HepG2 (cell line): ENCODE measurements around the gene ZPR1. TPM values are rescaled to one million over a fixed set of nuclear protein-coding genes. Genes with fewer than 3 reads are reported as not detected.

Experiments
- ASH2L ChIP-seq: fragments of 300-600, 200-600 bp; sonication (generic); IDR thresholded peaks from 2 replicates; pipeline ENCODE4 v1.7.0; 2017; ENCODE audit warnings: low read depth, mild to moderate bottlenecking, moderate library complexity, mixed read lengths, low read length; ENCODE audit not compliant: insufficient read length
- ELF4 ChIP-seq: sonication (generic); formaldehyde crosslinking; IDR thresholded peaks from 2 replicates; pipeline ENCODE4 v1.5.0; 2020; ENCODE audit warnings: missing genetic modification reagents, mild to moderate bottlenecking, moderate library complexity, borderline replicate concordance
- GLI4 ChIP-seq: sonication (generic); formaldehyde crosslinking; IDR thresholded peaks from 2 replicates; pipeline ENCODE4 v1.5.1; 2020; ENCODE audit warnings: missing genetic modification reagents, mild to moderate bottlenecking, moderate library complexity, borderline replicate concordance
- MLLT10 ChIP-seq: sonication (generic); formaldehyde crosslinking; IDR thresholded peaks from 2 replicates; pipeline ENCODE4 v1.4.0; 2020; ENCODE audit warnings: missing genetic modification reagents
- MTA1 ChIP-seq: sonication (generic); formaldehyde crosslinking; IDR thresholded peaks from 2 replicates; pipeline ENCODE4 v1.4.0; 2020; ENCODE audit warnings: missing genetic modification reagents, mild to moderate bottlenecking, borderline replicate concordance
- NFRKB ChIP-seq: fragments of 450-650 bp; IDR thresholded peaks from 2 replicates; pipeline ENCODE4 v1.6.1; 2017
- NFYC ChIP-seq: IDR thresholded peaks from 2 replicates; pipeline ENCODE4 v1.6.1; 2016; ENCODE audit warnings: missing genetic modification reagents, missing compliant biosample characterization
- PHF8 ChIP-seq: sonication (generic); formaldehyde crosslinking; IDR thresholded peaks from 2 replicates; pipeline ENCODE4 v1.5.0; 2020; ENCODE audit warnings: missing genetic modification reagents
- RBFOX2 ChIP-seq: fragments of 200-400 bp; formaldehyde crosslinking; IDR thresholded peaks from 2 replicates; pipeline ENCODE4 v1.6.1; 2017; ENCODE audit warnings: low read depth, mild to moderate bottlenecking, low read length
- RELA ChIP-seq: sonication (generic); formaldehyde crosslinking; IDR thresholded peaks from 2 replicates; pipeline ENCODE4 v1.4.0; 2020; ENCODE audit warnings: missing genetic modification reagents
- SMAD9 ChIP-seq: sonication (generic); formaldehyde crosslinking; IDR thresholded peaks from 2 replicates; pipeline ENCODE4 v1.5.1; 2020; ENCODE audit warnings: mild to moderate bottlenecking, missing genetic modification reagents
- SP5 ChIP-seq: IDR thresholded peaks from 2 replicates; pipeline ENCODE4 v1.6.1; 2016; ENCODE audit warnings: low read depth, borderline replicate concordance
- TEAD3 ChIP-seq: optimal IDR thresholded peaks from 2 replicates; pipeline ENCODE3; 2016; ENCODE audit warnings: borderline replicate concordance
- ZBTB1 ChIP-seq: sonication (generic); formaldehyde crosslinking; IDR thresholded peaks from 2 replicates; pipeline ENCODE4 v1.4.0; 2020; ENCODE audit warnings: missing genetic modification reagents, borderline replicate concordance
- ZBTB42 ChIP-seq: sonication (generic); formaldehyde crosslinking; IDR thresholded peaks from 2 replicates; pipeline ENCODE4 v1.5.0; 2020; ENCODE audit warnings: mild to moderate bottlenecking, missing genetic modification reagents
- ZNF513 ChIP-seq: sonication (generic); formaldehyde crosslinking; conservative IDR thresholded peaks from 2 replicates; pipeline ENCODE4 v1.5.0; 2020; ENCODE audit warnings: missing genetic modification reagents
- ZNF775 ChIP-seq: sonication (generic); formaldehyde crosslinking; IDR thresholded peaks from 2 replicates; pipeline ENCODE4 v1.4.0; 2020; ENCODE audit warnings: missing genetic modification reagents, mild to moderate bottlenecking, moderate library complexity, borderline replicate concordance
- ZNF83 ChIP-seq: sonication (generic); formaldehyde crosslinking; IDR thresholded peaks from 2 replicates; pipeline ENCODE4 v1.4.0; 2020; ENCODE audit warnings: missing genetic modification reagents, mild to moderate bottlenecking, borderline replicate concordance
- ZSCAN12 ChIP-seq: sonication (generic); formaldehyde crosslinking; IDR thresholded peaks from 2 replicates; pipeline ENCODE4 v1.9.0; 2021; ENCODE audit warnings: mild to moderate bottlenecking, missing genetic modification reagents
- ZXDC ChIP-seq: sonication (generic); formaldehyde crosslinking; IDR thresholded peaks from 2 replicates; pipeline ENCODE4 v1.5.0; 2020; ENCODE audit warnings: mild to moderate bottlenecking, missing genetic modification reagents
- polyA plus RNA-seq, 8 experiments: library from polyadenylated mRNA; depleted of rRNA in 3 of 8; stranded (reverse) in 7 of 8; unstranded in 1 of 8; fragments of >200 nt; fragmentation: Illumina TruSeq in 4 of 8; extraction: Trizol in 4 of 8; gene quantifications; 2 replicates each; pipeline versions ENCODE4 v1.2.1 to v1.2.3, GENCODE V29; 2011 to 2016; ENCODE audit warnings: low read depth in 4 of 8, missing spikeins in 1 of 8, mixed read lengths in 1 of 8; ENCODE audit not compliant: insufficient read depth in 1 of 8
- total RNA-seq, 5 experiments: library from RNA; depleted of rRNA; stranded (reverse); fragments of >200 nt; fragmentation: Illumina TruSeq; extraction: Trizol; gene quantifications; 2 replicates each; pipeline ENCODE4 v1.2.3, GENCODE V29; 2016; ENCODE audit warnings: low read depth in 1 of 5
- TF ChIP-seq, protein P1 (sequence below): sonication (generic); formaldehyde crosslinking; IDR thresholded peaks from 2 replicates; pipeline ENCODE4 v1.4.0; 2020; ENCODE audit warnings: missing genetic modification reagents
- TF ChIP-seq, protein P2 (sequence below): sonication (generic); formaldehyde crosslinking; IDR thresholded peaks from 2 replicates; pipeline ENCODE4; 2020; ENCODE audit warnings: missing genetic modification reagents, mild to moderate bottlenecking, borderline replicate concordance

The ZPR1 gene
- total and polyA plus RNA-seq, 2 of the 13 experiments (the other 11 are each of a cell fraction or from before 2014, with no cell fraction given) = 40.0 to 79.3 TPM

DNA sequence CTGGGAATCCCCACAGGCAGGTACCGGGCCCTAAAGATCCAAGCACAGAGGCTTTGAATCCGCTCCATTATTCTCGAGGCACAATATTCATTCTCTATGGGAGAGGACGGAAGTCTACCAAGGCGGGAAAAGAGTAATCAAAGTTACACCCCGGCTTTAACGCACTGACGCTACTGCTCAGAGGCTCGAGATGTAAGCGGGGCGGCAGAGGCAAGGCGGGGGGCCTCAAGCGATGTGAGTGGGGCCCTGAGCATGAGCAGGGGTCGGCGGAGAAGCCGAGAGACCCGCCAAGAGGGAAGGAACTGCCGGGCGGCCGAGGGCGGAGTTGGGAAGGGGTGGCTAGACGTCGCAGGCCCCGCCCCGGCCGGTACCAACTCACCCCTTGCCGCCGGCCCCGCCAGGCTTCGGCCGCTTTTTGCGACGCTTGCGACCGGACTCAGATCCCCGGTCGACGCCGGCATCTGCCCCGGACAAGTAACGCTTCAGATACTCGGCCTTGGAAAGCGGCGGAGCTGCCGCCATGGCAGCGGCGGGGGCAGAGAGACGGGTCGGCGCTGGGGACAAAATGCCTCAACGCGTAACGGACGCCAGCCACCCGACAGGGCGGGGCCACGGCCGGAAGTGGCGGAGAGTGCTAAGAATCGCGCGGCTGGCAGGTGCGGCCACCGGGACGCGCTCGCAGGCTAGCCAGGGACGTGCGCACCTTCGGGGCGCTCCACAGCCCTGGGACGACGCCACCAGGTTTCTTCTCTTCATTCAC lies 15.2 kb downstream of the ZPR1 start, which contains the start of gene BUD13 (continued):
- TF ChIP-seq ZBTB1 (CRISPR knock-in tag) (no peak), MLLT10 (CRISPR knock-in tag) (no peak), GLI4 (CRISPR knock-in tag) (peak; percentile 82), RBFOX2 (peak; percentile 97), ZSCAN12 (CRISPR knock-in tag) (peak; percentile 81), ASH2L (peak; percentile 97), SP5 (CRISPR knock-in tag) (no peak; the same call in 1 of the 2 replicates), ZNF83 (CRISPR knock-in tag) (no peak), NFRKB (no peak), TEAD3 (CRISPR knock-in tag) (peak; percentile 73), ZNF775 (CRISPR knock-in tag) (peak; percentile 72; the same call in 1 of the 2 replicates), MTA1 (CRISPR knock-in tag) (peak; percentile 94; the same call in 1 of the 2 replicates), ZXDC (CRISPR knock-in tag) (no peak), ELF4 (0 out of 2 replicates have a peak, but pooled peaks have one; percentile 59), PHF8 (CRISPR knock-in tag) (peak; percentile 96), ZNF513 (CRISPR knock-in tag) (peak; percentile 91; the same call in 1 of the 2 replicates), SMAD9 (CRISPR knock-in tag) (peak; percentile 79; the same call in 1 of the 2 replicates), NFYC (CRISPR knock-in tag) (no peak), ZBTB42 (CRISPR knock-in tag) (no peak), RELA (CRISPR knock-in tag) (no peak)
- TF ChIP-seq, protein P1, sequence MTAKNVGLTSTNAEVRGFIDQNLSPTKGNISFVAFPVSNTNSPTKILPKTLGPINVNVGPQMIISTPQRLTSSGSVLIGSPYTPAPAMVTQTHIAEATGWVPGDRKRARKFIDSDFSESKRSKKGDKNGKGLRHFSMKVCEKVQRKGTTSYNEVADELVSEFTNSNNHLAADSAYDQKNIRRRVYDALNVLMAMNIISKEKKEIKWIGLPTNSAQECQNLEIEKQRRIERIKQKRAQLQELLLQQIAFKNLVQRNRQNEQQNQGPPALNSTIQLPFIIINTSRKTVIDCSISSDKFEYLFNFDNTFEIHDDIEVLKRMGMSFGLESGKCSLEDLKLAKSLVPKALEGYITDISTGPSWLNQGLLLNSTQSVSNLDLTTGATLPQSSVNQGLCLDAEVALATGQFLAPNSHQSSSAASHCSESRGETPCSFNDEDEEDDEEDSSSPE (CRISPR knock-in tag) = peak; percentile 92
- TF ChIP-seq, protein P2, sequence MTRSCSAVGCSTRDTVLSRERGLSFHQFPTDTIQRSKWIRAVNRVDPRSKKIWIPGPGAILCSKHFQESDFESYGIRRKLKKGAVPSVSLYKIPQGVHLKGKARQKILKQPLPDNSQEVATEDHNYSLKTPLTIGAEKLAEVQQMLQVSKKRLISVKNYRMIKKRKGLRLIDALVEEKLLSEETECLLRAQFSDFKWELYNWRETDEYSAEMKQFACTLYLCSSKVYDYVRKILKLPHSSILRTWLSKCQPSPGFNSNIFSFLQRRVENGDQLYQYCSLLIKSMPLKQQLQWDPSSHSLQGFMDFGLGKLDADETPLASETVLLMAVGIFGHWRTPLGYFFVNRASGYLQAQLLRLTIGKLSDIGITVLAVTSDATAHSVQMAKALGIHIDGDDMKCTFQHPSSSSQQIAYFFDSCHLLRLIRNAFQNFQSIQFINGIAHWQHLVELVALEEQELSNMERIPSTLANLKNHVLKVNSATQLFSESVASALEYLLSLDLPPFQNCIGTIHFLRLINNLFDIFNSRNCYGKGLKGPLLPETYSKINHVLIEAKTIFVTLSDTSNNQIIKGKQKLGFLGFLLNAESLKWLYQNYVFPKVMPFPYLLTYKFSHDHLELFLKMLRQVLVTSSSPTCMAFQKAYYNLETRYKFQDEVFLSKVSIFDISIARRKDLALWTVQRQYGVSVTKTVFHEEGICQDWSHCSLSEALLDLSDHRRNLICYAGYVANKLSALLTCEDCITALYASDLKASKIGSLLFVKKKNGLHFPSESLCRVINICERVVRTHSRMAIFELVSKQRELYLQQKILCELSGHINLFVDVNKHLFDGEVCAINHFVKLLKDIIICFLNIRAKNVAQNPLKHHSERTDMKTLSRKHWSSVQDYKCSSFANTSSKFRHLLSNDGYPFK (CRISPR knock-in tag) = peak; percentile 93; the same call in 1 of the 2 replicates
